KBM-7 (cell line): Measurements from ENCODE around the gene OR10H5.
"Not testable (repeated sequence)": the region's sequence is repeated elsewhere in the genome, so short reads cannot be mapped to it uniquely, and the experiment has no call there.

ENCODE experiments used
- DNase-seq: peaks from one replicate; pipeline ENCODE4 v3.0.0-alpha.2; 2015
- in situ Hi-C: fragments of 300-500 bp; cut with MboI; formaldehyde crosslinking; loops from 2 replicates; pipeline ENCODE4 v1.14.3; 2020; ENCODE audit warnings: low sequenced_read_pairs, low pct_unique_long_range_greater_than_20kb, mixed read lengths

The OR10H5 gene, protein sequence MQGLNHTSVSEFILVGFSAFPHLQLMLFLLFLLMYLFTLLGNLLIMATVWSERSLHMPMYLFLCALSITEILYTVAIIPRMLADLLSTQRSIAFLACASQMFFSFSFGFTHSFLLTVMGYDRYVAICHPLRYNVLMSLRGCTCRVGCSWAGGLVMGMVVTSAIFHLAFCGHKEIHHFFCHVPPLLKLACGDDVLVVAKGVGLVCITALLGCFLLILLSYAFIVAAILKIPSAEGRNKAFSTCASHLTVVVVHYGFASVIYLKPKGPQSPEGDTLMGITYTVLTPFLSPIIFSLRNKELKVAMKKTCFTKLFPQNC

DNA sequence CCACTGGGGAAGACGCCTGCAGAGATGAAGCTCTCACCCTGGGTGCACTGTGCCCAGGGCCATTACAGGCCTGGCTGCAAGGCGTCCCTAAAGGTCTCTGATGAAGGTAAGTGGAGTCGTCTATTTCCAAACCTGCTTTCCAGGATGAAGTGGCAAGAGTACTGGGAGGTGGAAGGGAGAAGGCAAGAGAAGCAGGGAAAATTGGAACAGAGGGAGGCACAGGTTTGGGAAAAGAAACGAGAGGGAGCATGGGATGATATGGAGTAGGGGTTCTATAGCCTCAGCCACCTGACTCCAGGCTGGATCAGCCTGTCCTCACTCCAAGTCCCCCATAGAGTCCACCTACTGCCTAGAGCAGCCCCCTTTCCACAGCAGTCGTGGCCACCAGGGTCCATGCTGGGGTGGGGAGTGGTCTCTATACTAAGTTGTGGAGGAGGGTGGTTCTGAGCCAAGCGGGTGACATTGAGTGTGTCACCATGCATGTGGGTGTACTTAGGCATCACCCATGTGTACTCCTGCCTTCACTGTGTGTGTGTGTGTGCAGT is at the start of gene OR10H5:
TSS of gene OR10H5 (plus strand) at position 51 of the 545 bp plus-strand sequence. CDS start 6,388 bp downstream, outside the sequence.
- in situ Hi-C loops: no loop called here
- DNase-seq: no peak

GRCh38 chr19:15737722-15738121 is 49.7 kb upstream of the OR10H5 start, which contains the start of gene OR10H3:
Gene OR10H3, plus strand, starts transcription at chr19:15737985. Its CDS starts 3,408 bp downstream, at chr19:15741393.
- no peak for DNase-seq
- in situ Hi-C loops: no loop called here

- in situ Hi-C loops: no loop called here
- DNase-seq: no peak
Observed at GRCh38 chr19:15740785-15741184, 46.7 kb upstream of the OR10H5 start.

DNA sequence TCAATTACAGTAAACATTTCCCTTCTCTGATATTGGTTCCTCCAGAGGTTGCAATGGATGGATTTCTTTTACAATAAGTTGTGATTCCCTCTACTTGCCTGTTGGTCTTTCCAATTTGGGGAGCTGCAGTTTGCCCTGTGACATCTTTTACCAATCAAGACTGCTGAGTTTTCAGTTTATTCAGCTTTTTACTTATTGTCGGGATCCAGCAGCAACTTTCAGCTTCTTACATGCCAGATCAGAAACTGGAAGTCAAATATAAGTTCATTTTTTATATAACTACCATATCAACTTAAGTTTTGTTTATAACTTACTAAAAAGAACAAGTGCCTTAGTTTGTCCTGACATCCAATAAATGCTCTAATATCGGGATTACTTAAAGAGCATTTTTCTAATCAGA is 39.2 kb upstream of the OR10H5 start:
- in situ Hi-C loops: no loop called here
- no peak for DNase-seq

GRCh38 chr19:15758379-15758778 is 29.1 kb upstream of the OR10H5 start:
- no peak for DNase-seq
- in situ Hi-C loops: no loop called here

- in situ Hi-C loops: no loop called here
- no peak for DNase-seq
Observed at GRCh38 chr19:15759962-15760565, 27.4 kb upstream of the OR10H5 start.

GRCh38 chr19:15769586-15769985 is 17.9 kb upstream of the OR10H5 start:
- in situ Hi-C loops: no loop called here
- peak; percentile 27 for DNase-seq

DNA sequence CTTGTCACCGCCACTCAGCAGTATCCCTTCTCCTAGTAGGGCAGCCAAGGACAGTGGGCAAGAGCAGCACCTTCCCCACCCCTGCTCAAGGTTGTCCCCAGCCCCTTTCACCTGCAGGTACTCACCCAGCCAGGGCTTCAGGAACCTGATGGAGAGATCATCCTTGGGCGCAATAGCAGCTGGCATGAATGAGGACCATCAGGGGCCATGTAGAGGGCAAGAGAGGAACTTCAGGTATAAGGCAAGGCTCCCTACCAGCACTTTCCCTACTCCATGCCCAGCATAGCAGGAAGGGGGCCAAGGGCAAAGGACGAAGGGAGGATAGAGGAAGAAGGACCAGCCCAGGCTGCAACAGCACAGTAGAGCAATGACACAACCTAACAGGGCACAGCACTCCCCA is 13.3 kb upstream of the OR10H5 start:
- DNase-seq, in situ Hi-C loops: not testable (repeated sequence)

GRCh38 chr19:15775249-15775648 is 12.2 kb upstream of the OR10H5 start:
- in situ Hi-C loops: loop anchor here (5.0 kb wide), 1 partner anchor 103 kb away; the partner anchor contains the start of gene CYP4F12
- DNase-seq: no peak

GRCh38 chr19:15776264-15776663 is 11.2 kb upstream of the OR10H5 start:
- in situ Hi-C loops: loop anchor here (5.0 kb wide), 1 partner anchor 104 kb away; the partner anchor contains the start of gene CYP4F12
- DNase-seq: no peak

DNA sequence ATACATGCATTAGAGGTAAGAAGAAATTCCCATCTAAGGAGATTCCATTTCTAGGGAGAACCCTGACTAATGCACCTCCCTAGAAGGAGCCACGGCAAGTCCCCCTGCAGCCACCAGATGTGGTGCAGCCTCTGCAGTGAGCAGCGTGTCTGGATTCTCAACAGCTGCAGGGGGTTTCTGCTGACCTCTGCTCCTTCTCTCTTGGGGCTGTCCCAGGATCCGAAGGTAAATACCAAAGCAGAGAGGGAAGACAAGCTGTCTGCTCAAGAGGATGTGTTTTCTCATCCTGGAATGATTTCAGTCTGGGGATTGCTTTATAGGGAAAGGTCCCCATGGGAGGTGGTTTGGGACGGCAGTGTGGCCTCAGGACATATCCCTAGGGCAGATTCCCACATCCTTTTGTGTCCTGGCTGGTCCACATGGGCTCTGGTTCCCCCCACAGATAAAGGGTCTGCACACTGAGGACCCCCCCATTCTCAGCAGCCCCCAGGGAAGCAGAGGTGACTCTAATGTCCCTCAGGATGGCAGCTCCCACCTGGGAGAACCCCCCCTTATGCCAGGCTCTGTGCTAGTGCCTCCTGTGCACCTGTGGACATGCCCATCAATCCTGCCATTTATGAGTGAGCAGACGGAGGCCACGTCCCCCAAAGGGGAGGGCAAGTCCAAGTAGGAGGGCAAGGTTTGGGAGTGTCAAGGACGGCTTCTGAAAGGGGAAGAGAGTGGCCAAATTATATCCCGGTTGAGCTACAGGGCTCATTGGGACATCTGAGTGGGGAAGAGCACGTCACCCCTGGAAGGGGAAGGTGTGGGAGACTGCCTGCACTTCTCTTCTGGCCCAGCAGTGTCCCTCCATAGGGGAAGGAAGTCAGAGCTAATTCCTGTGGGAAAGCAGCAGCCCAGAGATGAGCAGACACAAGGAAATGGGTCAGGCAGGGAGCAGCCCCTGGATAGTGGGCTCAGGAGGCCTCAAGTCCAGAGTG is 10.2 kb upstream of the OR10H5 start:
- in situ Hi-C loops: loop anchor here (5.0 kb wide), 1 partner anchor 105 kb away; the partner anchor contains the start of gene CYP4F12
- no peak for DNase-seq

DNA sequence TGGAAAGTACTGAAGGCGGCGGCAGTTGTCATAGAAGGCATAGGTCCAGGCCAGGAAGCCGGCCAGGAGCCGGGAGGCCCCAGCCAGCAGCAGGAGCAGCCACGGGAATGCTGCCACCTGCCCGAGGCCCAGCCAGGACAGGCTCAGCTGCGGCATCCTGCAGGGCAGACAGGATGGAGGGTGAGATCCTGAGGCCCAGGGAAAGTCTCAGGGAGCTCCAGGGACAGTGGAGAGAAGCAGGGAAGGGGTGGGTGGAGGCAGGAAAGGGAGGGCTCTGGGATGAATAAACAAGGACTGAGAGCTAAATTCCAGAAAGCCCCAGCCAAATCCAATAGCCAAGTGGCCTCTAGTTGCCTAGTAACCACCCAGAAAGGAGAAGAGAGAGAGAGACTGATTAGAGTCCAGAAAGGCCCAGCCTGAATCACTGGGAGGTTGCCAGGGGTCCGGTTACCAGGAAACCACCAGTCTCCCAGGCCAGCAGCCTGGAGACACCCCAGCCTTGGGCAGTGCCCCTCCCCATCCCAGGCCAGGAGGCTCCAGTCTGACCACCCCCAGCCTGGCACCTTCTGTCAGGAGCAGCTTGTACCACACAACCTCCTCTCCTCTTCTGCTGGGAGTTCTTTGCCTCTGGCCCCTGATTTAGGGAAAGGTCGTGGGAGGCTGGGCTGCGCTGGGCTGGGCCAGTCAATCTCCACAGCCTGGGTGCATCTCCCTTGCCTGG is 7.5 kb upstream of the OR10H5 start:
- in situ Hi-C loops: loop anchor here (5.0 kb wide), 1 partner anchor 108 kb away; the partner anchor contains the start of gene CYP4F12
- no peak for DNase-seq

DNA sequence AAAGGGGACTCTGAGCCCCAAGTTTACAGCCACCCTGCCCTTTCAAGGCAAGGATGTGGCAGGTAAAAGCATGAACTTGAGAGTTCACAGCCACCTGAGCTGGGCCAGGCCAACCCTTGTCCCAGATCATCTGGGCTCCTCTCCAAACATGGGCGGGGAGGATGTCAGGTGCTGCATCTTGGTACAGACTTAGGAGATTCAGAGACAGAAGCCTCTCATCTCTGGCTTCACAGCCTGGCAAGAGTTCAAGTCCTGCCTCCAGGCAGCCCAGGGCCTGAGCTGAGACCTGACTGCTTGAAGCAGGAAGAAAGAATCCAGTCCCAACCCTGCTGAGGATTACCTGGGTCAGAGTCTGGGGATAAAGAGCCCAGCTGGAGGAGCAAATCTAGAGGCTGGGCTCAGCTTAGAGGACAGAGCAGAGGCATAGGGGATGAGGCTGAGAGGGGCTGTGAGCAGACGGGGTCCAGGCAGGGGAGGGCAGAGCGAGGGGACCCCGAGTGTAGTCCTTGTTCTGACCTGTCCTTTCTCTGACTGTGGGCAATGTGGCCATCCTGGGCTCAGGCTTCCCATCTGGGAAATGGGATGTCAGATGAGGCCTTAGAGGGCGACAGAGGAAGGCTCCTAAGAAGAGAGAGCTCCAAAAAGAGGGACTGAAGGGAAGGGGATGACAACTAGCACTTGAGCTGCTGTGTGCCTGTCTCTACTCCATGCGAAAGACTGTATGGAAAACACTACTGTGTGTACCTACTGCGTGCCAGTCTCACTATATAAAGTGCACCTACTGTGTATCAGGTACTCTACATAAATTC is 6.6 kb upstream of the OR10H5 start:
- in situ Hi-C loops: no loop called here
- DNase-seq: no peak

DNA sequence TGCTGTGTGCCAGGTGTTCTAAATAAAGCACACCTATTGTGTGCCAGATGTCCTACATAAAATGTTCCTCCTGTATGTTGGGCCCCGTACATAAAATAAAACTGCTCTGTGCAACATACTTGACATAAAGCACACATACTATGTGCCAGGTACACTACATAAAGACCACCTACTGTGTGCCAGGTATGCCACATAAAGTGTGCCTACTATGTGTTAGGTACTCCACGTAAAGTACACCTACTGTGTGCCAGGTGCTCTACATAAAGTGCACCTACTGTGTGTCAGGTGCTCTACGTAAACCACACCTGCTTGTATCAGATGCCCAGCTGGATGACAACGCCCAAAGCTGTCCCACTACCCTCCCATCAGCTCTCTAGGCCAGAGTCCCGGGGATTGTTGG is 5.8 kb upstream of the OR10H5 start:
- in situ Hi-C loops: no loop called here

DNA sequence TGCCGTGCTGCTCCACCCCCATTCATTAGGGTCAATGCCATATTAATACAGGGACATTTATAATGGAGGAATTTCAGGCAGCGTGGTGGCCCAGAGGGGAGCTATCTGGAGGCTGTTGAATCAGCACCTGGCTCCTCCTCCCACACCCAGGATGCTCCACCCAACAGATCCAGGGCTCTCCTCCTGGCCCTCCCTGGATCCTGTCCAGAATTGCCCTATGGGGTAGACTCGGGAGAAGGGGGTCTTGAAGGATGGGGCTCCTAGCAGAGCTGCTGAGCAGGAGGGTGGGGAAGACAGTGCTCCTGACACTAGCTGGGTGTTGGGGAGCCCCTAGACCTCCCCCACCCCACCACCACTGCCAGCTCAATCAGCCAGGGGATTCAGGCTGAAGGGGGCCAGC is 5.2 kb upstream of the OR10H5 start:
- in situ Hi-C loops: no loop called here
- no peak for DNase-seq

More for the DNA sequence above, 5.8 kb upstream of the OR10H5 start:
- no peak for DNase-seq

GRCh38 chr19:15782896-15783295 is 4.6 kb upstream of the OR10H5 start:
- DNase-seq: peak; percentile 46
- in situ Hi-C loops: not testable (repeated sequence)

DNA sequence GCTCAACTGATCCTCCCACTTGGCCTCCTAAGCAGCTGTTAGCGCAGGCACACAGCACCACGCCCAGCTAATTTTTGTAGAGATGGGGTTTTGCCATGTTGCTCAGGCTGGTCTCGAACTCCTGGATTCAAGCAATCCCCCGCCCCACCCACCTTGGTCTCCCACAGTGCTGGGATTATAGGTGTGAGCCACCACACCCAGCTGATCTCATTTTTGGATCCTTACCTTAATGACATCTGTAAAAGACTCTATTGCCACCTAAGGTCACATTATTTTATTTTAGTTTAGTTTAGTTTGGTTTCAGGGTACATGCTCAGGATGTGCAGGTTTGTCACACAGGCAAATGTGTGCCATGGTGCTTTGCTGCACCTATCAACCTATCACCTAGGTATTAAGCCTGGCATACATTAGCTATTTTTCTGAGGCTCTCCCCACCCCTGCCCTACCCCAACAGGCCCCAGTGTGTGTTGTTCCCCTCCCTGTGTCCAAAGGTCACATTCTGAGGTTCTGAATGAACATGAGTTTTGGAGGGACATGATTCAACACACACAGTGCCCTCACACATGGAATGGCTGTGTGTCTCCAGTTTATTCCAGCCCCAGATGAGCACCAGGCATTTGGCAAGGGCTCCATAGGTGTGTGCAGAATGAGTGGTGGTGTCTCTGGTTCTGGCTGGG is 1.3 kb downstream of the OR10H5 start:
- in situ Hi-C loops: no loop called here
- DNase-seq: no peak
